Measurements from ENCODE around the gene GLOD4.
"Not testable (repeated sequence)": the region's sequence is repeated elsewhere in the genome, so short reads cannot be mapped to it uniquely, and the experiment has no call there.

The GLOD4 gene

GRCh38 chr17:760371-760770 lies 21.7 kb downstream of the GLOD4 start:
- no peaks in the 10 kb centered on the region for H3K9me3 ChIP-seq (ENCODE audit: control insufficient read depth, insufficient read depth, low read length)
- no peaks in the 10 kb centered on the region for H3K4me1 ChIP-seq (ENCODE audit: control insufficient read depth, insufficient read depth, low read length)
- H3K36me3 ChIP-seq (ENCODE audit: control insufficient read depth, insufficient read depth, low read length), result peaks cover 24% of the 10 kb centered on the region
- no peaks in the 10 kb centered on the region for H3K27me3 ChIP-seq (ENCODE audit: control insufficient read depth, insufficient read depth, low read length)
- H3K9ac ChIP-seq (ENCODE audit: low read depth, low read length), result no peak overlapping the region
- H3K4me3 ChIP-seq (ENCODE audit: low read depth, low read length), result no peak overlapping the region

DNA sequence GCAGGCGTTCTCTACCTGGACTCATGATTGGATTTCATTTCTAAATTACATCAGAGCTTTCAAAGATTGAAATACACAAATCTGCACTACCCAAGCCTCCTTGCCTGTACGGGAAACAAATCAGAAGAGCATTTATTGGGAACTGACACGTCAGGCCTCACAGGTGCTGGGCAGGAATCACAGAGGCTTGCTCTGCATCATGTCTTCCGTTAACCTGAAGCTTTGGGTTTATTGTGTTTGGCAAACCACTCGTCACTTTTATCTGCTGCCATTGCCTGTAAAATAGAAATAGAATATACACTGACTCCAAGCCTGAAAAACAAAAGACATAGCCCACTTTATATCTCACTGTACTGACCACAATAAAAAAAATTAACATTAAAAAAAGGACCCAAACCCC lies 22.1 kb downstream of the GLOD4 start:
- no peaks in the 10 kb centered on the region for H3K9me3 ChIP-seq (ENCODE audit: control insufficient read depth, insufficient read depth, low read length)
- no peak overlapping the region for H3K4me3 ChIP-seq (ENCODE audit: low read depth, low read length)
- H3K36me3 ChIP-seq (ENCODE audit: control insufficient read depth, insufficient read depth, low read length), result peaks cover 20% of the 10 kb centered on the region
- no peaks in the 10 kb centered on the region for H3K27me3 ChIP-seq (ENCODE audit: control insufficient read depth, insufficient read depth, low read length)
- no peak overlapping the region for H3K9ac ChIP-seq (ENCODE audit: low read depth, low read length)
- no peaks in the 10 kb centered on the region for H3K4me1 ChIP-seq (ENCODE audit: control insufficient read depth, insufficient read depth, low read length)

DNA sequence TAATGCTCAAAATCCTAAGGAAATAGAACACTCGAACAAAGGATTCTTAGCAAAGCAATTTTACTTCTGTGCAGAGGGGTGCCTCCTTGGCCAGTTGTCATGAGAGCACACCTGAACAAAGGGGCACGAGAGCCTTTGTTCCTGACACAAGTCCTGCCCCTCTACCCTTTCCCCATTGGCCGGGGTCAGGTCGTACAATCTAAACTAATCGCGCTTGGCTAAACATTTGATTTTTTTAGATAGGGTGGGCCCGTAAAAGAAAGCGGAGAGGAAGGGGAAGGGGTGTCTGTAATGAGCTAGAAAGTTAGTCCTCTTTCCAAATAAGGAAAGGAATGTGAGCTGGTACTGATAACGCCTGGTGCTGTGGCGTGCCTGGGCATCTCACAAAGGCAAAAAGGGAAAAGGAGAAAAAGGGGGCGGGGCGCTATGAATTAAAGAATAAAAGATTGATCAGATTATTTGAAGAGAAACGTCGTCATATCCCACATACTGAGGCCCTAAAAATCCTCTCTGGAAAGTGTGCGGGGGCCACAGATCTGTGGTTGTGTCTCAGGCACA lies 26.0 kb downstream of the GLOD4 start:
- peaks cover 18% of the 10 kb centered on the region for H3K36me3 ChIP-seq (ENCODE audit: control insufficient read depth, insufficient read depth, low read length)

DNA sequence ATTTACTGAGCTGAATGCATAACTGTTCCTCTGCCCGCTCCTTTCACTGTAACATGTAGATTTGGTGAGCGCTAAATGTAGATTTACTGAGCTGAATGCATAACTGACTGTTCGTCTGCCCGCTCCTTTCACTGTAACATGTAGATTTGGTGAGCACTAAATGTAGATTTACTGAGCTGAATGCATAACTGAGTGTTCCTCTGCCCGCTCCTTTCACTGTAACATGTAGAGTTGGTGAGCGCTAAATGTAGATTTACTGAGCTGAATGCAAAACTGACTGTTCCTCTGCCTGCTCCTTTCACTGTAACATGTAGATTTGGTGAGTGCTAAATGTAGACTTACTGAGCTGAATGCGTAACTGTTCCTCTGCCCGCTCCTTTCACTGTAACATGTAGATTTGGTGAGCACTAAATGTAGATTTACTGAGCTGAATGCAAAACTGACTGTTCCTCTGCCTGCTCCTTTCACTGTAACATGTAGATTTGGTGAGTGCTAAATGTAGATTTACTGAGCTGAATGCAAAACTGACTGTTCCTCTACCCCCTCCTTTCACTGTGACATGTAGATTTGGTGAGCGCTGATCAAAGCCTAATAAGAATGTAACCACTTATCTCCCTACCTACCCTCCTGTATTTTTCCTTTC lies 26.6 kb downstream of the GLOD4 start:
- H3K4me1 ChIP-seq (ENCODE audit: control insufficient read depth, insufficient read depth, low read length); H3K9me3 ChIP-seq (ENCODE audit: control insufficient read depth, insufficient read depth, low read length); H3K27me3 ChIP-seq (ENCODE audit: control insufficient read depth, insufficient read depth, low read length); H3K9ac ChIP-seq (ENCODE audit: low read depth, low read length); H3K4me3 ChIP-seq (ENCODE audit: low read depth, low read length): not testable (repeated sequence)
- peaks cover 16% of the 10 kb centered on the region for H3K36me3 ChIP-seq (ENCODE audit: control insufficient read depth, insufficient read depth, low read length)

More for the DNA sequence above, 26.0 kb downstream of the GLOD4 start:
- not testable (repeated sequence) for H3K9me3 ChIP-seq (ENCODE audit: control insufficient read depth, insufficient read depth, low read length); H3K4me3 ChIP-seq (ENCODE audit: low read depth, low read length); H3K4me1 ChIP-seq (ENCODE audit: control insufficient read depth, insufficient read depth, low read length); H3K9ac ChIP-seq (ENCODE audit: low read depth, low read length); H3K27me3 ChIP-seq (ENCODE audit: control insufficient read depth, insufficient read depth, low read length)

DNA sequence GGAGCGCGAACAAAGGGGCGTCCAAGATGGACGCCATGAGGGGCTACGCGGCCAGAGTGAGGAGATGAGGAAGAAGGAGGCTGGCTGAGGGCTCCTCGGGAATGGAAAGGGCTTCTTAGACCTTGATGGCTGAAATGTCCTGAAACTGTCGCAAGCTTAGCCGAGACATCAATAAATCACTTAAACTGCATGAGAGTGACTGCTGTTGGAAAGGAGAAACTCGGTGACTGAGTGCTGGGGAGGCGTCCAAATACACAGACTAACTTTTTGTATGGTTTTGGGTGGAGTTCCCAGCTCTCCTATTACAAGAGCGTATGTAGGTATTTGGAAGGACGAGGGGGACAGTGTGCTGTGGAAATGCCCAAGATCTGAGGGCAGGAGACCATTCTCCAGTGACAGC lies 28.7 kb downstream of the GLOD4 start:
- peaks cover 4% of the 10 kb centered on the region for H3K9me3 ChIP-seq (ENCODE audit: control insufficient read depth, insufficient read depth, low read length)
- no peak overlapping the region for H3K9ac ChIP-seq (ENCODE audit: low read depth, low read length)
- H3K4me3 ChIP-seq (ENCODE audit: low read depth, low read length), result no peak overlapping the region
- peaks cover 11% of the 10 kb centered on the region for H3K36me3 ChIP-seq (ENCODE audit: control insufficient read depth, insufficient read depth, low read length)
- H3K4me1 ChIP-seq (ENCODE audit: control insufficient read depth, insufficient read depth, low read length), result no peaks in the 10 kb centered on the region
- H3K27me3 ChIP-seq (ENCODE audit: control insufficient read depth, insufficient read depth, low read length), result no peaks in the 10 kb centered on the region

- Histone ChIP-seq H3K4me1 (ENCODE audit: control insufficient read depth, insufficient read depth, low read length) (no peaks in the 10 kb centered on the region), H3K4me3 (ENCODE audit: low read depth, low read length) (peak overlapping the region; percentile 54), H3K9ac (ENCODE audit: low read depth, low read length) (peak overlapping the region; percentile 74), H3K27me3 (ENCODE audit: control insufficient read depth, insufficient read depth, low read length) (no peaks in the 10 kb centered on the region), H3K36me3 (ENCODE audit: control insufficient read depth, insufficient read depth, low read length) (peaks cover 16% of the 10 kb centered on the region), H3K9me3 (ENCODE audit: control insufficient read depth, insufficient read depth, low read length) (peaks cover 4% of the 10 kb centered on the region)
These were observed 29.4 kb downstream of the GLOD4 start for GRCh38 chr17:752620-753219.

GRCh38 chr17:752002-752619 lies 30.0 kb downstream of the GLOD4 start, which contains the start of gene GEMIN4:
GEMIN4 (minus strand) TSS chr17:752264; CDS start chr17:752142, 122 bp downstream.
- H3K4me3 ChIP-seq (ENCODE audit: low read depth, low read length), result peak within 1 kb of the TSS; percentile 95
- peaks cover 22% of the 10 kb centered on the region for H3K36me3 ChIP-seq (ENCODE audit: control insufficient read depth, insufficient read depth, low read length)
- H3K9ac ChIP-seq (ENCODE audit: low read depth, low read length), result peak within 1 kb of the TSS; percentile 84
- no peaks in the 10 kb centered on the region for H3K4me1 ChIP-seq (ENCODE audit: control insufficient read depth, insufficient read depth, low read length)
- H3K9me3 ChIP-seq (ENCODE audit: control insufficient read depth, insufficient read depth, low read length), result peaks cover 4% of the 10 kb centered on the region
- no peaks in the 10 kb centered on the region for H3K27me3 ChIP-seq (ENCODE audit: control insufficient read depth, insufficient read depth, low read length)

- H3K9ac ChIP-seq (ENCODE audit: low read depth, low read length), result peak overlapping the region; percentile 84
- no peaks in the 10 kb centered on the region for H3K4me1 ChIP-seq (ENCODE audit: control insufficient read depth, insufficient read depth, low read length)
- peak overlapping the region; percentile 95 for H3K4me3 ChIP-seq (ENCODE audit: low read depth, low read length)
- peaks cover 25% of the 10 kb centered on the region for H3K36me3 ChIP-seq (ENCODE audit: control insufficient read depth, insufficient read depth, low read length)
- no peaks in the 10 kb centered on the region for H3K27me3 ChIP-seq (ENCODE audit: control insufficient read depth, insufficient read depth, low read length)
- peaks cover 4% of the 10 kb centered on the region for H3K9me3 ChIP-seq (ENCODE audit: control insufficient read depth, insufficient read depth, low read length)
These were observed 30.6 kb downstream of the GLOD4 start for GRCh38 chr17:751269-752001.

- Histone ChIP-seq H3K9me3 (ENCODE audit: control insufficient read depth, insufficient read depth, low read length) (peaks cover 4% of the 10 kb centered on the region), H3K36me3 (ENCODE audit: control insufficient read depth, insufficient read depth, low read length) (peaks cover 31% of the 10 kb centered on the region), H3K9ac (ENCODE audit: low read depth, low read length) (no peak overlapping the region), H3K4me1 (ENCODE audit: control insufficient read depth, insufficient read depth, low read length) (no peaks in the 10 kb centered on the region), H3K27me3 (ENCODE audit: control insufficient read depth, insufficient read depth, low read length) (no peaks in the 10 kb centered on the region), H3K4me3 (ENCODE audit: low read depth, low read length) (peak overlapping the region; percentile 95)
These were observed 31.5 kb downstream of the GLOD4 start for GRCh38 chr17:750431-751037.

DNA sequence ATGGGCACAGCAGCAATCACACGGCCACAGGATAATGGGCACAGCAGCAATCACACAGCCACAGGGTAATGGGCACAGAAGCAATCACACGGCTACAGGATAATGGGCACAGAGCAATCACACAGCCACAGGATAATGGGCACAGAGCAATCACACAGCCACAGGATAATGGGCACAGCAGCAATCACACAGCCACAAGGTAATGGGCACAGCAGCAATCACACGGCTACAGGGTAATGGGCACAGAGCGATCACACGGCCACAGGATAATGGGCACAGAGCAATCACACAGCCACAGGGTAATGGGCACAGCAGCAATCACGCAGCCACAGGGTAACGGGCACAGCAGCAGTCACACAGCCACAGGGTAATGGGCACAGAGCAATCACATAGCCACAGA lies 32.7 kb downstream of the GLOD4 start:
- peaks cover 40% of the 10 kb centered on the region for H3K36me3 ChIP-seq (ENCODE audit: control insufficient read depth, insufficient read depth, low read length)
- not testable (repeated sequence) for H3K9me3 ChIP-seq (ENCODE audit: control insufficient read depth, insufficient read depth, low read length); H3K27me3 ChIP-seq (ENCODE audit: control insufficient read depth, insufficient read depth, low read length); H3K9ac ChIP-seq (ENCODE audit: low read depth, low read length); H3K4me1 ChIP-seq (ENCODE audit: control insufficient read depth, insufficient read depth, low read length); H3K4me3 ChIP-seq (ENCODE audit: low read depth, low read length)

GRCh38 chr17:748604-749003 lies 33.5 kb downstream of the GLOD4 start:
- not testable (repeated sequence) for H3K9ac ChIP-seq (ENCODE audit: low read depth, low read length); H3K9me3 ChIP-seq (ENCODE audit: control insufficient read depth, insufficient read depth, low read length); H3K27me3 ChIP-seq (ENCODE audit: control insufficient read depth, insufficient read depth, low read length); H3K4me1 ChIP-seq (ENCODE audit: control insufficient read depth, insufficient read depth, low read length); H3K4me3 ChIP-seq (ENCODE audit: low read depth, low read length)
- peaks cover 40% of the 10 kb centered on the region for H3K36me3 ChIP-seq (ENCODE audit: control insufficient read depth, insufficient read depth, low read length)

Measured in iPS-15b (cell line).